CD8-positive, alpha-beta memory T cell (primary cell): ENCODE data around the gene TCF25. TPM values are rescaled to one million over a fixed set of nuclear protein-coding genes. Genes with fewer than 3 reads are reported as not detected.
"Not testable (repeated sequence)": the region's sequence is repeated elsewhere in the genome, so short reads cannot be mapped to it uniquely, and the experiment has no call there.

Experiments used
- CTCF ChIA-PET: fragments of 350-600 bp; sonication (Branson Sonifier 250); formaldehyde crosslinking; loops from one replicate; lab custom pipeline; 2021; ENCODE audit warnings: antibody characterized with exemption; lab: Charles Lee
- POLR2A ChIA-PET: fragments of 350-600 bp; sonication (Branson Sonifier 250); formaldehyde crosslinking; loops from one replicate; lab custom pipeline; 2021; ENCODE audit warnings: antibody characterized with exemption; lab: Charles Lee
- DNase-seq, 5 donors: peaks; one replicate each; pipeline versions ENCODE4 v3.0.0 to v3.0.0-alpha.2; 2020 to 2022; ENCODE audit warnings: mixed read lengths in 1 of 5
- H3K27ac ChIP-seq: one replicate; pipeline ENCODE4 v1.7.0; 2013; ENCODE audit warnings: low read depth, mild to moderate bottlenecking, low read length, moderate library complexity
- H3K27me3 ChIP-seq: 2 replicates; pipeline ENCODE4 v1.7.0; 2013; ENCODE audit warnings: low read length, mild to moderate bottlenecking; ENCODE audit not compliant: insufficient read depth, poor library complexity, severe bottlenecking
- H3K36me3 ChIP-seq: 2 replicates; pipeline ENCODE4 v1.7.0; 2013; ENCODE audit warnings: mild to moderate bottlenecking, low read length, moderate library complexity; ENCODE audit not compliant: insufficient read depth
- H3K4me1 ChIP-seq: 2 replicates; pipeline ENCODE4 v1.7.0; 2013; ENCODE audit warnings: mild to moderate bottlenecking, low read length, moderate library complexity; ENCODE audit not compliant: insufficient read depth
- H3K4me3 ChIP-seq: 2 replicates; pipeline ENCODE4 v1.7.0; 2013; ENCODE audit warnings: mild to moderate bottlenecking, low read length
- H3K9me3 ChIP-seq: 2 replicates; pipeline ENCODE4 v1.7.0; 2013; ENCODE audit warnings: mild to moderate bottlenecking, low read length
- H3K27ac Mint-ChIP-seq, 8 donors: one replicate each; pipeline ENCODE4 v1.8.0; 2020 to 2021; ENCODE audit warnings: mixed read lengths in 8 of 8, mild to moderate bottlenecking in 6 of 8, inconsistent platforms in 3 of 8, moderate library complexity in 3 of 8
- H3K27me3 Mint-ChIP-seq, 2 donors: one replicate each; pipeline ENCODE4 v1.8.0; 2020 to 2021; ENCODE audit warnings: mixed read lengths in 2 of 2, mild to moderate bottlenecking in 1 of 2, moderate library complexity in 1 of 2
- H3K36me3 Mint-ChIP-seq, 3 donors: one replicate each; pipeline ENCODE4 v1.8.0; 2020 to 2021; ENCODE audit warnings: mixed read lengths in 3 of 3, inconsistent platforms in 1 of 3, mild to moderate bottlenecking in 1 of 3
- H3K4me1 Mint-ChIP-seq, 3 donors: one replicate each; pipeline ENCODE4 v1.8.0; 2020 to 2021; ENCODE audit warnings: mixed read lengths in 3 of 3, inconsistent platforms in 1 of 3, mild to moderate bottlenecking in 1 of 3
- H3K4me3 Mint-ChIP-seq, 7 donors: one replicate each; pipeline ENCODE4 v1.8.0; 2020 to 2021; ENCODE audit warnings: mixed read lengths in 7 of 7, mild to moderate bottlenecking in 6 of 7, moderate library complexity in 4 of 7, inconsistent platforms in 2 of 7
- H3K9me3 Mint-ChIP-seq, 5 donors: one replicate each; pipeline ENCODE4 v1.8.0; 2020 to 2022; ENCODE audit warnings: mixed read lengths in 5 of 5, mild to moderate bottlenecking in 3 of 5, moderate library complexity in 2 of 5, inconsistent platforms in 1 of 5
- polyA plus RNA-seq: library from polyadenylated mRNA; unstranded; fragments of 300-500 nt; fragmentation: Illumina TruSeq; gene quantifications from one replicate; pipeline ENCODE4 v1.2.3, GENCODE V29; 2021
- total RNA-seq, 2 experiments: library from RNA; stranded (reverse); gene quantifications; one replicate each; pipeline ENCODE4 v1.2.3, GENCODE V29; 2021

Gene TCF25
- total and polyA plus RNA-seq, 3 experiments from 2014 or later, result 121 to 155 (median 154) TPM

DNA sequence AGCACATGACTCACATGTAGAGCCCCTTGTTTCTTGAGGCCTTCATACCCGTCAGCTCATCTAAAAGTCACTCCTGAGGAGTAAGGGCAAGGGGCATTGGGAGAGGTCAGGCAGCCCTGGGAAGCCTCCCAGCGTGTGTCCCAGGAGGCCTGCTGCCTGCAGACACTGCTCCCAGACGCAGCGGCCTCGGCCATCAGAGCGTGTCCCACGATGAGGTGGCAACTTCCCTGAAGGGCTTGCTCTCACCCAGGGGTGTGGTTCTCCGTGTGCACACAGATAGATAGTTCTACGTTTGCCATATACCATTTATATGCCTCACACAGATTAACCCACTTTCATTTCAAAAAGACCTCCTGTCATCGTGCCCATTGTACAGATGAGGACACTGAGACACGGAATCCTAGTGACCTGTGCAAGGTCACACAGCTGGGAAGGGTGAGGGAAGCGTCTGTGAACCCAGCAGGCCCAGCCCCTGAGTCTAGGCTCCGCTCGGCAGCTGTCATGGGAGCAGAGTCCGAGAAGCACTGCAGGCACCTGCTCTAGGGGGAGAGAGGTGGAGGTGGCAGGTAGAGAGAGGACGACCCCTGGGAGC is 58.0 kb downstream of the TCF25 start:
- Histone ChIP-seq H3K36me3 (no peaks in the 10 kb centered on the region), H3K4me1 (no peaks in the 10 kb centered on the region), H3K27ac (no peak overlapping the region), H3K27me3 (peaks cover 7% of the 10 kb centered on the region), H3K4me3 (no peak overlapping the region), H3K9me3 (no peaks in the 10 kb centered on the region)
- ChIA-PET POLR2A (no interaction called here), CTCF (no interaction called here)
- DNase-seq, result no peak
- peak overlapping the region in 1 of 8 donors; percentile 37 for H3K27ac Mint-ChIP-seq
- H3K9me3 Mint-ChIP-seq, result no peaks in the 10 kb centered on the region
- H3K4me1 Mint-ChIP-seq, result peaks cover 0 to 2% (median 0%) of the 10 kb centered on the region in 3 donors
- H3K27me3 Mint-ChIP-seq, result peaks cover 25 to 28% of the 10 kb centered on the region in 2 donors
- no peak overlapping the region for H3K4me3 Mint-ChIP-seq
- no peaks in the 10 kb centered on the region for H3K36me3 Mint-ChIP-seq

DNA sequence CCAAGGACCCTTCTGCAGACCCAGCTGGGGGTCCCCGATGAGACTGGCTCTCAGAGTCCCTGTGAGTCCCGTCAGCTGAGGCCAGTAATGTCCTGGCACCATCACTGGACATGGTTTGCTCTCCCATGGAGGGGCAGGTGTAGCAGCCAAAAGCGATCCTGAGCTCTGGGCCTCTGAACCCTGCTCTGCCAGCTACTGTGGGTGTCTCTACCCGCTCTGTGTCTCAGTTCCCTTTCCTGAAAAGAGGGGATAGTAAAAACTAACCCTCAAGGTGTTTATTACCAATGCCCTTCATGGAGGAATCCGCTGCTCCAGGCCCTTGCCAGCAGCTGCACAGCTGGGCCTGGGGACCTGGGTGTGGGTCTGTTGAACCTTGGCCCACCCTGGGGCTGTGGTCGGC is 58.6 kb downstream of the TCF25 start:
- Histone ChIP-seq H3K27ac (no peak overlapping the region), H3K4me1 (no peaks in the 10 kb centered on the region), H3K9me3 (no peaks in the 10 kb centered on the region), H3K36me3 (no peaks in the 10 kb centered on the region), H3K4me3 (no peak overlapping the region), H3K27me3 (peaks cover 7% of the 10 kb centered on the region)
- ChIA-PET CTCF (no interaction called here), POLR2A (no interaction called here)
- H3K4me3 Mint-ChIP-seq, result no peak overlapping the region
- H3K9me3 Mint-ChIP-seq, result no peaks in the 10 kb centered on the region
- peaks cover 25 to 26% of the 10 kb centered on the region in 2 donors for H3K27me3 Mint-ChIP-seq
- no peaks in the 10 kb centered on the region for H3K4me1 Mint-ChIP-seq
- no peak overlapping the region for H3K27ac Mint-ChIP-seq
- H3K36me3 Mint-ChIP-seq, result no peaks in the 10 kb centered on the region
- DNase-seq, result no peak

DNA sequence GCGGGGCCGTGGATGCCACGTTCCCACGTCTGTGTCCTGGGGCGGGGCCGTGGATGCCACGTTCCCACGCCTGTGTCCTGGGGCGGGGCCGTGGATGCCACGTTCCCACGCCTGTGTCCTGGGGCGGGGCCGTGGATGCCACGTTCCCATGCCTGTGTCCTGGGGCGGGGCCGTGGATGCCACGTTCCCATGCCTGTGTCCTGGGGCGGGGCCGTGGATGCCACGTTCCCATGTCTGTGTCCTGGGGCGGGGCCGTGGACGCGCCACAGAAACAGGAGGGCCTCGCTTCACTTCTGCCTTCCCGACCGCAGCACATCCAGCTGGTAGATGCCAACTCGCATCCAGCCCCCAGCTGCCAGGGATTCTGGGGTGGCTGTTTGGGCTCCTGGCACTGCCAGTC is 60.6 kb downstream of the TCF25 start:
- H3K4me1 ChIP-seq, H3K4me3 ChIP-seq, POLR2A ChIA-PET, H3K27me3 ChIP-seq, H3K9me3 Mint-ChIP-seq, H3K27ac ChIP-seq, DNase-seq, H3K4me1 Mint-ChIP-seq, H3K9me3 ChIP-seq, CTCF ChIA-PET, H3K4me3 Mint-ChIP-seq, H3K36me3 Mint-ChIP-seq, H3K36me3 ChIP-seq, H3K27ac Mint-ChIP-seq: not testable (repeated sequence)
- H3K27me3 Mint-ChIP-seq, result peaks cover 23 to 25% of the 10 kb centered on the region in 2 donors

DNA sequence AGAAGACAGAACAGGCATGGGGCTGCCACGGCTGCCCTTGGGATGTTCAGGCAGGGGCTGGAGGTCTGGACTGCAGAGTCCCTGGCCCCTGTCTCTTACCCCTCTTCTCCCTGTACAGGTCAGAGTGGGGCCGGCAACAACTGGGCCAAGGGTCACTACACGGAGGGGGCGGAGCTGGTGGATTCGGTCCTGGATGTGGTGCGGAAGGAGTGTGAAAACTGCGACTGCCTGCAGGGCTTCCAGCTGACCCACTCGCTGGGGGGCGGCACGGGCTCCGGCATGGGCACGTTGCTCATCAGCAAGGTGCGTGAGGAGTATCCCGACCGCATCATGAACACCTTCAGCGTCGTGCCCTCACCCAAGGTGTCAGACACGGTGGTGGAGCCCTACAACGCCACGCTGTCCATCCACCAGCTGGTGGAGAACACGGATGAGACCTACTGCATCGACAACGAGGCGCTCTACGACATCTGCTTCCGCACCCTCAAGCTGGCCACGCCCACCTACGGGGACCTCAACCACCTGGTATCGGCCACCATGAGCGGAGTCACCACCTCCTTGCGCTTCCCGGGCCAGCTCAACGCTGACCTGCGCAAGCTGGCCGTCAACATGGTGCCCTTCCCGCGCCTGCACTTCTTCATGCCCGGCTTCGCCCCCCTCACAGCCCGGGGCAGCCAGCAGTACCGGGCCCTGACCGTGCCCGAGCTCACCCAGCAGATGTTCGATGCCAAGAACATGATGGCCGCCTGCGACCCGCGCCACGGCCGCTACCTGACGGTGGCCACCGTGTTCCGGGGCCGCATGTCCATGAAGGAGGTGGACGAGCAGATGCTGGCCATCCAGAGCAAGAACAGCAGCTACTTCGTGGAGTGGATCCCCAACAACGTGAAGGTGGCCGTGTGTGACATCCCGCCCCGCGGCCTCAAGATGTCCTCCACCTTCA is 61.5 kb downstream of the TCF25 start:
- H3K27ac ChIP-seq, result no peak overlapping the region
- H3K4me1 ChIP-seq, result no peaks in the 10 kb centered on the region
- H3K27me3 ChIP-seq, result no peaks in the 10 kb centered on the region
- Mint-ChIP-seq H3K4me3 (no peak overlapping the region), H3K9me3 (no peaks in the 10 kb centered on the region), H3K4me1 (no peaks in the 10 kb centered on the region), H3K27me3 (peaks cover 20% of the 10 kb centered on the region in 2 donors), H3K36me3 (no peaks in the 10 kb centered on the region), H3K27ac (no peak overlapping the region)
- no peaks in the 10 kb centered on the region for H3K9me3 ChIP-seq
- H3K36me3 ChIP-seq, result no peaks in the 10 kb centered on the region
- DNase-seq, result no peak
- ChIA-PET POLR2A (no interaction called here), CTCF (no interaction called here)
- no peak overlapping the region for H3K4me3 ChIP-seq

DNA sequence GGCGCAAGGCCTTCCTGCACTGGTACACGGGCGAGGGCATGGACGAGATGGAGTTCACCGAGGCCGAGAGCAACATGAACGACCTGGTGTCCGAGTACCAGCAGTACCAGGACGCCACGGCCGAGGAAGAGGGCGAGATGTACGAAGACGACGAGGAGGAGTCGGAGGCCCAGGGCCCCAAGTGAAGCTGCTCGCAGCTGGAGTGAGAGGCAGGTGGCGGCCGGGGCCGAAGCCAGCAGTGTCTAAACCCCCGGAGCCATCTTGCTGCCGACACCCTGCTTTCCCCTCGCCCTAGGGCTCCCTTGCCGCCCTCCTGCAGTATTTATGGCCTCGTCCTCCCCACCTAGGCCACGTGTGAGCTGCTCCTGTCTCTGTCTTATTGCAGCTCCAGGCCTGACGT is 62.2 kb downstream of the TCF25 start:
- H3K36me3 ChIP-seq, CTCF ChIA-PET, H3K4me1 Mint-ChIP-seq, H3K4me3 Mint-ChIP-seq, H3K4me1 ChIP-seq, H3K4me3 ChIP-seq, H3K9me3 Mint-ChIP-seq, H3K36me3 Mint-ChIP-seq, H3K27ac ChIP-seq, DNase-seq, H3K27me3 ChIP-seq, POLR2A ChIA-PET, H3K9me3 ChIP-seq: not testable (repeated sequence)
- Mint-ChIP-seq H3K27me3 (peaks cover 16 to 18% of the 10 kb centered on the region in 2 donors), H3K27ac (peak overlapping the region in 1 of 8 donors; percentile 69)

DNA sequence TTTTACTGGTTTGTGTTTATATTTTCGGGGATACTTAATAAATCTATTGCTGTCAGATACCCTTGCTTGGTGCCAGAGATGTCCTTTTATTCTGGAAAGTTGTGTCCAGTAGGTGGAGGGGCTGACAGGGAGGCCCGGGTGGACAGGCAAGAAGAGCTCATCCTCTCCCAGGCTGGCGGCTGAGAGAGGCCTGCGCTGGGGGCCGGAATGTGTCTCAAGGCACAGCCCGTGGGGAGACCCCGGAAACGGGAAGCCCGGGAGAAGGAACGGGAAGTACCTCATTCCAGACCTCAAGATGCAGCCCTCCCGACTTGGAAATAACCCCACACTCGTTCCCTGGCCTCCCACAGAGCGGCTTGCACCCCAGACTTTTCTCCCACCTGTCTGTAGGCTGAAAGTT is 62.6 kb downstream of the TCF25 start:
- Mint-ChIP-seq H3K36me3 (no peaks in the 10 kb centered on the region), H3K4me1 (no peaks in the 10 kb centered on the region), H3K27me3 (peaks cover 14 to 16% of the 10 kb centered on the region in 2 donors), H3K4me3 (no peak overlapping the region), H3K9me3 (no peaks in the 10 kb centered on the region), H3K27ac (peak overlapping the region in 1 of 8 donors; percentile 76)
- no peaks in the 10 kb centered on the region for H3K36me3 ChIP-seq
- H3K4me3 ChIP-seq, result no peak overlapping the region
- no peak overlapping the region for H3K27ac ChIP-seq
- H3K4me1 ChIP-seq, result no peaks in the 10 kb centered on the region
- DNase-seq, result no peak
- H3K27me3 ChIP-seq, result no peaks in the 10 kb centered on the region
- POLR2A ChIA-PET, result no interaction called here
- no peaks in the 10 kb centered on the region for H3K9me3 ChIP-seq
- CTCF ChIA-PET, result no interaction called here

DNA sequence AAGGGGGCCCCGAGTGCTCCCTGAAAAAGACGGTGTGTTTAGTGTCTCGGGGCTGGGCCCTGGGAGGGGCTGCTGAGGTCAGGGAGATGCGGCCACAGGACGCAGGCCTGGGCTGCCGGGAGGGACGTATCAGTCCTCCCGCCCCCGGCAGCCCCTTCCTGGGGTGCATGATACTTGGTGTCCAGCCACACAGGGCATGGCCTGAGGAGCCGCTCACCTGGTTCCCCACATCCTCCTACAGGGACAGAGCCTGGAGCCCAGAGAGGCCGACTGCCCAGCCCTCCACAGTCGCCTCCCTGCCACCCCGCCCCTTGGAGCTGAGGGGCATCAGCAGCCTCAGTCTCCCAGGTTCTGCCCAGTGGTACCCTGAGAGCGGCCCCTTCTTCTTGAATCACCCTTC is 63.1 kb downstream of the TCF25 start:
- H3K27me3 Mint-ChIP-seq, result peaks cover 10 to 12% of the 10 kb centered on the region in 2 donors
- no peaks in the 10 kb centered on the region for H3K27me3 ChIP-seq
- H3K9me3 Mint-ChIP-seq, result no peaks in the 10 kb centered on the region
- H3K4me1 Mint-ChIP-seq, result no peaks in the 10 kb centered on the region
- DNase-seq, result no peak
- no peaks in the 10 kb centered on the region for H3K4me1 ChIP-seq
- H3K27ac Mint-ChIP-seq, result peak overlapping the region in 1 of 8 donors; percentile 76
- POLR2A ChIA-PET, result no interaction called here
- no peak overlapping the region for H3K4me3 Mint-ChIP-seq
- H3K36me3 Mint-ChIP-seq, result no peaks in the 10 kb centered on the region
- H3K27ac ChIP-seq, result no peak overlapping the region
- H3K4me3 ChIP-seq, result no peak overlapping the region
- CTCF ChIA-PET, result no interaction called here
- H3K36me3 ChIP-seq, result no peaks in the 10 kb centered on the region
- no peaks in the 10 kb centered on the region for H3K9me3 ChIP-seq

DNA sequence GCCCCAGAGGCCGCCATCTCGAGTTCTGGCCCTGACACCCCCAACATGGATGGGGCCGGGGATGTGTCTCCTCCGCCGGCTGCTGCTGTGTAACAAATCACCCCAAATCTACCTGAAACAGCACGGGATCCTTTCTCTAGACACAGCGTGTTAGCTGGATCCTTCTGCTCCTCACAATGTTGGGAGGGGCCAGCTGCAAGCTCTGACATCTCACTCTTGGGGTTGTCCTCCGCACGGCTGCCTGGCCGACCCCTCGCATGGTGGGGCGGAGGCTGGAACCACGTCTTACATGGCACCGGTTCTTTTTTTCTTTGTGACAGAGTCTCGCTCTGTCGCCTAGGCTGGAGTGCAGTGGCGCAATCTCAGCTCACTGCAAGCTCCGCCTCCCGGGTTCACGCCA is 63.6 kb downstream of the TCF25 start:
- Histone ChIP-seq H3K9me3 (no peaks in the 10 kb centered on the region), H3K27ac (no peak overlapping the region), H3K27me3 (no peaks in the 10 kb centered on the region), H3K4me3 (no peak overlapping the region), H3K4me1 (no peaks in the 10 kb centered on the region), H3K36me3 (no peaks in the 10 kb centered on the region)
- peaks cover 8 to 15% of the 10 kb centered on the region in 2 donors for H3K27me3 Mint-ChIP-seq
- ChIA-PET CTCF (no interaction called here), POLR2A (no interaction called here)
- no peak overlapping the region for H3K27ac Mint-ChIP-seq
- no peaks in the 10 kb centered on the region for H3K4me1 Mint-ChIP-seq
- DNase-seq, result no peak
- H3K9me3 Mint-ChIP-seq, result no peaks in the 10 kb centered on the region
- H3K4me3 Mint-ChIP-seq, result no peak overlapping the region
- H3K36me3 Mint-ChIP-seq, result no peaks in the 10 kb centered on the region
